ENCODE data around the gene C1orf116.
A peak's percentile ranks its signal among the peaks of the same experiment; 100 is the strongest.

- TF ChIP-seq CTCF (conservative IDR thresholded peaks at IDR 0.05; ENCODE audit: low read depth, low read length) (peak; percentile 89), EZH2 (IDR thresholded peaks at IDR 0.05; ENCODE audit: borderline replicate concordance, low read depth, low read length, poor library complexity, severe bottlenecking) (no peak)
Measured at GRCh38 chr1:207049974-207050391, 17.4 kb upstream of the C1orf116 start.

Data from A673 (cell line).